ENCODE measurements around the gene DYNC2H1.

The DYNC2H1 gene

GRCh38 chr11:103406357-103406756 lies 297.1 kb downstream of the DYNC2H1 start:
- no peak overlapping the region for H3K9ac ChIP-seq (ENCODE audit: low read depth, low read length)
- H3K9me3 ChIP-seq (ENCODE audit: insufficient read depth, low read length, severe bottlenecking), result peaks cover 2% of the 10 kb centered on the region
- H3K4me3 ChIP-seq (ENCODE audit: low read depth in 1 of 2, low read length in 2 of 2), result no peak overlapping the region
- H3K4me1 ChIP-seq (ENCODE audit: insufficient read depth, low read length), result no peaks in the 10 kb centered on the region
- H4K20me1 ChIP-seq (ENCODE audit: insufficient read depth, low read length), result no peaks in the 10 kb centered on the region
- DNase-seq, result no peak
- no peak overlapping the region for H3K27ac ChIP-seq (ENCODE audit: low read length)
- no peak for ATAC-seq (ENCODE audit: insufficient read depth, low read depth)
- no peak overlapping the region for H3K4me2 ChIP-seq (ENCODE audit: insufficient read depth, low read length)
- no peaks in the 10 kb centered on the region for H3K27me3 ChIP-seq (ENCODE audit: insufficient read depth, low read length, poor library complexity)
- H3K36me3 ChIP-seq (ENCODE audit: insufficient read depth, low read length), result no peaks in the 10 kb centered on the region
- no peak overlapping the region for H2AFZ ChIP-seq (ENCODE audit: low read depth, low read length)
- H3K79me2 ChIP-seq (ENCODE audit: insufficient read depth, low read length), result no peaks in the 10 kb centered on the region
- TF ChIP-seq EZH2 (IDR thresholded peaks at IDR 0.05; ENCODE audit: borderline replicate concordance, low read depth, low read length, severe bottlenecking) (no peak), CTCF (IDR thresholded peaks at IDR 0.05; ENCODE audit: borderline replicate concordance, extremely low read depth, low read length, poor library complexity, severe bottlenecking) (no peak)

- Histone ChIP-seq H3K79me2 (ENCODE audit: insufficient read depth, low read length) (no peaks in the 10 kb centered on the region), H3K4me2 (ENCODE audit: insufficient read depth, low read length) (no peak overlapping the region), H3K9me3 (ENCODE audit: insufficient read depth, low read length, severe bottlenecking) (no peaks in the 10 kb centered on the region), H3K4me1 (ENCODE audit: insufficient read depth, low read length) (no peaks in the 10 kb centered on the region), H3K9ac (ENCODE audit: low read depth, low read length) (no peak overlapping the region), H3K36me3 (ENCODE audit: insufficient read depth, low read length) (no peaks in the 10 kb centered on the region), H4K20me1 (ENCODE audit: insufficient read depth, low read length) (no peaks in the 10 kb centered on the region), H3K27me3 (ENCODE audit: insufficient read depth, low read length, poor library complexity) (no peaks in the 10 kb centered on the region), H2AFZ (ENCODE audit: low read depth, low read length) (no peak overlapping the region), H3K4me3 (ENCODE audit: low read depth in 1 of 2, low read length in 2 of 2) (no peak overlapping the region), H3K27ac (ENCODE audit: low read length) (no peak overlapping the region)
- DNase-seq (no peak), ATAC-seq (ENCODE audit: insufficient read depth, low read depth) (no peak)
- TF ChIP-seq EZH2 (IDR thresholded peaks at IDR 0.05; ENCODE audit: borderline replicate concordance, low read depth, low read length, severe bottlenecking) (no peak), CTCF (IDR thresholded peaks at IDR 0.05; ENCODE audit: borderline replicate concordance, extremely low read depth, low read length, poor library complexity, severe bottlenecking) (no peak)
Measured at GRCh38 chr11:103407641-103408040, 298.4 kb downstream of the DYNC2H1 start.

GRCh38 chr11:103413266-103413888 lies 304.2 kb downstream of the DYNC2H1 start:
- H3K27me3 ChIP-seq (ENCODE audit: insufficient read depth, low read length, poor library complexity), result no peaks in the 10 kb centered on the region
- H2AFZ ChIP-seq (ENCODE audit: low read depth, low read length), result no peak overlapping the region
- H4K20me1 ChIP-seq (ENCODE audit: insufficient read depth, low read length), result no peaks in the 10 kb centered on the region
- H3K27ac ChIP-seq (ENCODE audit: low read length), result no peak overlapping the region
- H3K4me2 ChIP-seq (ENCODE audit: insufficient read depth, low read length), result no peak overlapping the region
- ATAC-seq (ENCODE audit: insufficient read depth, low read depth) (no peak), DNase-seq (no peak)
- no peaks in the 10 kb centered on the region for H3K36me3 ChIP-seq (ENCODE audit: insufficient read depth, low read length)
- no peak overlapping the region for H3K9ac ChIP-seq (ENCODE audit: low read depth, low read length)
- no peaks in the 10 kb centered on the region for H3K9me3 ChIP-seq (ENCODE audit: insufficient read depth, low read length, severe bottlenecking)
- TF ChIP-seq CTCF (IDR thresholded peaks at IDR 0.05; ENCODE audit: borderline replicate concordance, extremely low read depth, low read length, poor library complexity, severe bottlenecking), result no peak
- no peak for TF ChIP-seq EZH2 (IDR thresholded peaks at IDR 0.05; ENCODE audit: borderline replicate concordance, low read depth, low read length, severe bottlenecking)
- no peaks in the 10 kb centered on the region for H3K4me1 ChIP-seq (ENCODE audit: insufficient read depth, low read length)
- no peaks in the 10 kb centered on the region for H3K79me2 ChIP-seq (ENCODE audit: insufficient read depth, low read length)
- H3K4me3 ChIP-seq (ENCODE audit: low read depth in 1 of 2, low read length in 2 of 2), result no peak overlapping the region
